Right cardiac atrium (tissue), 5 donors: ENCODE results near the gene PGAP6. TPM values are rescaled to one million over a fixed set of nuclear protein-coding genes. Genes with fewer than 3 reads are reported as not detected.

Experiments used
- polyA plus RNA-seq: library from polyadenylated mRNA; stranded (reverse); fragments of 200-250 nt; gene quantifications from one replicate; pipeline ENCODE4 v1.2.3, GENCODE V29; 2013
- total RNA-seq, 4 donors: library from RNA; stranded (reverse); fragmentation: NEBNext Ultra II Directional; extraction: Animal tissue kit (Norgen Biotek cat#: 25700); gene quantifications; one replicate each; pipeline ENCODE4 v1.2.1, GENCODE V29; 2021
- donor health status: healthy with polysubstance abuse.
- donor health status: DM: no; HTN: yes; CAD: no.
- donor health status: DM: no; HTN: no; CAD: no.
- donor health status: DM: no; HTN: yes; CAD: no; lungs with severe emphysema.
- donor health status: DM: yes; HTN: yes; CAD: no.

The PGAP6 gene
- total and polyA plus RNA-seq, 5 donors = 28.0 to 39.5 (median 34.0) TPM

Other genes with a start within 250 kb of the PGAP6 start
- 10 to 100 TPM; 19.9 to 25.6 (median 22.7) TPM for gene NPRL3, start 243.3 kb downstream of the PGAP6 start, total RNA-seq
- 17.9 TPM for gene NPRL3, start 243.3 kb downstream of the PGAP6 start, polyA plus RNA-seq
- gene HBZ, start 229.3 kb downstream of the PGAP6 start, total RNA-seq = not detected
- gene HBZ, start 229.3 kb downstream of the PGAP6 start, polyA plus RNA-seq = not detected
- gene HBM, start 216.0 kb downstream of the PGAP6 start, total RNA-seq = not detected
- not detected for gene HBM, start 216.0 kb downstream of the PGAP6 start, polyA plus RNA-seq
- 100 to 1,000 TPM in 1 of 4 donors, 10 to 100 TPM in 3; 38.4 to 111 (median 51.4) TPM for gene HBA2, start 209.1 kb downstream of the PGAP6 start, total RNA-seq
- gene HBA2, start 209.1 kb downstream of the PGAP6 start, polyA plus RNA-seq = 5.2 TPM
- gene HBA1, start 205.3 kb downstream of the PGAP6 start, total RNA-seq = 100 to 1,000 TPM in 1 of 4 donors, 10 to 100 TPM in 3; 38.3 to 130 (median 70.9) TPM
- 4.8 TPM for gene HBA1, start 205.3 kb downstream of the PGAP6 start, polyA plus RNA-seq
- gene HBQ1, start 201.5 kb downstream of the PGAP6 start, total RNA-seq = not detected
- not detected for gene HBQ1, start 201.5 kb downstream of the PGAP6 start, polyA plus RNA-seq
- 10 to 100 TPM; 28.1 to 32.0 (median 30.2) TPM for gene LUC7L, start 152.5 kb downstream of the PGAP6 start, total RNA-seq
- gene LUC7L, start 152.5 kb downstream of the PGAP6 start, polyA plus RNA-seq = 32.1 TPM
- gene FAM234A, start 147.2 kb downstream of the PGAP6 start, total RNA-seq = 100 to 1,000 TPM; 131 to 145 (median 139) TPM
- gene FAM234A, start 147.2 kb downstream of the PGAP6 start, polyA plus RNA-seq = 171 TPM
- 10 to 100 TPM; 11.6 to 23.8 (median 17.6) TPM for gene RGS11, start 106.0 kb downstream of the PGAP6 start, total RNA-seq
- gene RGS11, start 106.0 kb downstream of the PGAP6 start, polyA plus RNA-seq = 15.5 TPM
- gene ARHGDIG, start 101.4 kb downstream of the PGAP6 start, total RNA-seq = 10 to 100 TPM in 1 of 4 donors, 1 to 10 TPM in 3; 3.5 to 11.3 (median 4.9) TPM
- 7.7 TPM for gene ARHGDIG, start 101.4 kb downstream of the PGAP6 start, polyA plus RNA-seq
- 10 to 100 TPM in 1 of 4 donors, 1 to 10 TPM in 3; 2.1 to 10.0 (median 2.3) TPM for gene PDIA2, start 98.8 kb downstream of the PGAP6 start, total RNA-seq
- 0.91 TPM for gene PDIA2, start 98.8 kb downstream of the PGAP6 start, polyA plus RNA-seq
- gene AXIN1, start 29.3 kb downstream of the PGAP6 start, total RNA-seq = 10 to 100 TPM in 3 of 4 donors, 1 to 10 TPM in 1; 8.4 to 12.2 (median 10.6) TPM
- 10.2 TPM for gene AXIN1, start 29.3 kb downstream of the PGAP6 start, polyA plus RNA-seq
- 10 to 100 TPM; 63.9 to 74.9 (median 69.3) TPM for gene MRPL28, start 11.4 kb downstream of the PGAP6 start, total RNA-seq
- gene MRPL28, start 11.4 kb downstream of the PGAP6 start, polyA plus RNA-seq = 130 TPM
- gene NME4, start 15.2 kb upstream of the PGAP6 start, total RNA-seq = 10 to 100 TPM; 49.7 to 86.4 (median 66.0) TPM
- 73.1 TPM for gene NME4, start 15.2 kb upstream of the PGAP6 start, polyA plus RNA-seq
- gene DECR2, start 19.9 kb upstream of the PGAP6 start, total RNA-seq = 10 to 100 TPM in 3 of 4 donors, 1 to 10 TPM in 1; 8.6 to 14.6 (median 13.3) TPM
- 14.3 TPM for gene DECR2, start 19.9 kb upstream of the PGAP6 start, polyA plus RNA-seq
- 10 to 100 TPM; 32.2 to 44.6 (median 38.4) TPM for gene RAB11FIP3, start 43.7 kb upstream of the PGAP6 start, total RNA-seq
- gene RAB11FIP3, start 43.7 kb upstream of the PGAP6 start, polyA plus RNA-seq = 25.1 TPM
- gene CAPN15, start 145.7 kb upstream of the PGAP6 start, total RNA-seq = 10 to 100 TPM; 15.4 to 22.1 (median 19.6) TPM
- gene CAPN15, start 145.7 kb upstream of the PGAP6 start, polyA plus RNA-seq = 16.9 TPM
- not detected for gene PRR35, start 178.4 kb upstream of the PGAP6 start, total RNA-seq
- gene PRR35, start 178.4 kb upstream of the PGAP6 start, polyA plus RNA-seq = not detected
- gene NHLRC4, start 185.0 kb upstream of the PGAP6 start, total RNA-seq = under 1 TPM; 0.22 to 0.62 (median 0.54) TPM
- 0.84 TPM for gene NHLRC4, start 185.0 kb upstream of the PGAP6 start, polyA plus RNA-seq
- 10 to 100 TPM; 19.8 to 23.0 (median 21.6) TPM for gene PIGQ, start 188.0 kb upstream of the PGAP6 start, total RNA-seq
- 22.9 TPM for gene PIGQ, start 188.0 kb upstream of the PGAP6 start, polyA plus RNA-seq
- 10 to 100 TPM; 10.9 to 13.4 (median 11.9) TPM for gene RAB40C, start 208.1 kb upstream of the PGAP6 start, total RNA-seq
- 13.4 TPM for gene RAB40C, start 208.1 kb upstream of the PGAP6 start, polyA plus RNA-seq
- under 1 TPM; 0.15 to 0.70 (median 0.20) TPM for gene WFIKKN1, start 249.0 kb upstream of the PGAP6 start, total RNA-seq
- 0.29 TPM for gene WFIKKN1, start 249.0 kb upstream of the PGAP6 start, polyA plus RNA-seq